IPS-15b (cell line): ENCODE measurements around the gene KIAA0930.

Experiments used
- H3K27me3 ChIP-seq: one replicate; pipeline ENCODE4 v1.6.1; 2013; ENCODE audit warnings: low read length; ENCODE audit not compliant: control insufficient read depth, insufficient read depth
- H3K36me3 ChIP-seq: one replicate; pipeline ENCODE4 v1.6.1; 2013; ENCODE audit warnings: low read length; ENCODE audit not compliant: control insufficient read depth, insufficient read depth
- H3K4me1 ChIP-seq: one replicate; pipeline ENCODE4 v1.6.1; 2013; ENCODE audit warnings: mild to moderate bottlenecking, low read length; ENCODE audit not compliant: control insufficient read depth, insufficient read depth
- H3K4me3 ChIP-seq: one replicate; pipeline ENCODE4 v1.5.1; 2013; ENCODE audit warnings: low read depth, low read length
- H3K9ac ChIP-seq: one replicate; pipeline ENCODE4 v1.6.1; 2013; ENCODE audit warnings: low read depth, mild to moderate bottlenecking, low read length
- H3K9me3 ChIP-seq: one replicate; pipeline ENCODE4 v1.6.1; 2013; ENCODE audit warnings: mild to moderate bottlenecking, low read length; ENCODE audit not compliant: control insufficient read depth, insufficient read depth

The KIAA0930 gene

GRCh38 chr22:45154383-45154782 lies 86.3 kb downstream of the KIAA0930 start:
- Histone ChIP-seq H3K9me3 (no peaks in the 10 kb centered on the region), H3K36me3 (peaks cover 11% of the 10 kb centered on the region), H3K4me3 (no peak overlapping the region), H3K9ac (no peak overlapping the region), H3K27me3 (no peaks in the 10 kb centered on the region), H3K4me1 (no peaks in the 10 kb centered on the region)

DNA sequence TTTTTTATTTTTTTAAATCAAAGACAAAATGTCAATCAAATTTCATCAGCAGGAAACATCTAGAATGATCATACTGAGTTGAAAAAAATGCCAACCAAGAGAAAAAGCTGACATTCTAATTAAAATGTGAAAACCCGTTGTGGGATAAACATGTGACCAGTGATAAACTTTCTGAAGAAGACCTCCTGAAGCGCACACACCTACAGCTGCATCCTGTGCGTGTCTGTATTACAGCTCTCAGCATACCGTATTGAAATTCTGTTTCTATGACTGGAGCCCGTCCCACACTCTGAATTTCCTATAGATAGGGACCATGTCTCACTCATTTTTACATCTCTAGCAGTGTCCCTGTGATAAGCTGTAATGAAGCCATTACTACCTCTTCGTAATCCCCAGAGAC lies 89.2 kb downstream of the KIAA0930 start:
- Histone ChIP-seq H3K9me3 (no peaks in the 10 kb centered on the region), H3K36me3 (no peaks in the 10 kb centered on the region), H3K27me3 (no peaks in the 10 kb centered on the region), H3K4me3 (no peak overlapping the region), H3K9ac (no peak overlapping the region), H3K4me1 (no peaks in the 10 kb centered on the region)

GRCh38 chr22:45150139-45150538 lies 90.6 kb downstream of the KIAA0930 start:
- no peaks in the 10 kb centered on the region for H3K36me3 ChIP-seq
- H3K27me3 ChIP-seq, result no peaks in the 10 kb centered on the region
- H3K9ac ChIP-seq, result no peak overlapping the region
- no peaks in the 10 kb centered on the region for H3K4me1 ChIP-seq
- no peaks in the 10 kb centered on the region for H3K9me3 ChIP-seq
- H3K4me3 ChIP-seq, result no peak overlapping the region

GRCh38 chr22:45149671-45150070 lies 91.0 kb downstream of the KIAA0930 start:
- H3K9ac ChIP-seq, result no peak overlapping the region
- no peaks in the 10 kb centered on the region for H3K36me3 ChIP-seq
- no peaks in the 10 kb centered on the region for H3K27me3 ChIP-seq
- H3K4me1 ChIP-seq, result no peaks in the 10 kb centered on the region
- no peak overlapping the region for H3K4me3 ChIP-seq
- no peaks in the 10 kb centered on the region for H3K9me3 ChIP-seq

DNA sequence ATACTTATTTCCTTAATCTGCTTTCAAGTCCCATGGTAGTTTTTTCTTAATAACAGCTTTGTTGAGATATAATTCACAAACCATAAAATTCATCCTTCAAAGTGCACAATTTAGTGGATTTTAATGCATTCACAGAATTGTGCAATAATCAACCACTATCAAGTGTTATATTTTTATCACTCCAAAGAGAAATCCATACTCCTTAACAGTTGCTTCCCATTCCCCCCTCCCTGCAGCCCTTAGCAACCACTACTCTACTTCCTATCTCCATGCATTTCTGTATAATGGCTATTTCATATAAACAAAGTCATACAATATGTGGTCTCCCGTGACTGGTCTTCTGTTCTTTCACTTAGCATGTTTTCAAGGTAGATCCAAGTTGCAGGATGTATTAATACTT lies 95.8 kb downstream of the KIAA0930 start:
- H3K9me3 ChIP-seq, result no peaks in the 10 kb centered on the region
- no peaks in the 10 kb centered on the region for H3K36me3 ChIP-seq
- H3K4me3 ChIP-seq, result no peak overlapping the region
- no peaks in the 10 kb centered on the region for H3K27me3 ChIP-seq
- H3K9ac ChIP-seq, result no peak overlapping the region
- H3K4me1 ChIP-seq, result no peaks in the 10 kb centered on the region

DNA sequence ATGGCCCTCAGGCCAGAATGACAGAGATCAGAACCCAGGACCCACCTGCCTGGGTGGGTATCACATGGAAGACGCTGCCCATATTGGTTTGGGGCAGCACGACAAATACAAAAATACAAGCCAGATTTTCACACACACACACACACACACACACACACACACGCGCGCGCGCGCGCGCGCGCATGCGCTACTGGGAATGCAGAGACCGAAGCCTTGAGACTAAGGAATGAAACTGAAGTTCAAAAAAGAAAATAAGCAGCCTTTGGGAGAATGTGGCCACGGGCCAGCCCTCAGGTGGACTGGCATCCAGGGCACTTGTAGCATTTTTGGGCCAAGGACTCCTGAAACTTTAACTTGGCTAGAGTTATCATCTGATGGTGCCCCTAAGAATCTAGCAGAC lies 98.3 kb downstream of the KIAA0930 start:
- H3K36me3 ChIP-seq, result no peaks in the 10 kb centered on the region
- H3K4me3 ChIP-seq, result no peak overlapping the region
- no peak overlapping the region for H3K9ac ChIP-seq
- H3K9me3 ChIP-seq, result no peaks in the 10 kb centered on the region
- no peaks in the 10 kb centered on the region for H3K27me3 ChIP-seq
- no peaks in the 10 kb centered on the region for H3K4me1 ChIP-seq
